Heart left ventricle (tissue), 16 donors: ENCODE measurements around the gene ITGA11. TPM values are rescaled to one million over a fixed set of nuclear protein-coding genes. Genes with fewer than 3 reads are reported as not detected.
A peak's percentile ranks its signal among the peaks of the same experiment; 100 is the strongest.

Experiments used
- ATAC-seq, 4 donors: fragments of 200-7000 bp; cut with Tn5 transposase; one replicate each; pipeline ENCODE4 v1.9.1; 2020 to 2022; ENCODE audit warnings: moderate library complexity in 4 of 4, mild to moderate bottlenecking in 3 of 4, moderate number of reproducible peaks in 1 of 4
- DNase-seq, 5 donors: peaks; one replicate each; pipeline ENCODE4 v3.0.0-alpha.2; 2020
- H3K27ac ChIP-seq, 12 donors: fragments of 200-600 bp; sonication (generic) in 4 of 12; one replicate each; pipeline versions ENCODE4 v1.5.0 to v1.8.0; 2016 to 2022; ENCODE audit warnings: mild to moderate bottlenecking in 2 of 12
- H3K27me3 ChIP-seq, 9 donors: fragments of 200-600 bp; sonication (generic) in 2 of 9; one replicate each; pipeline versions ENCODE4 v1.5.1 to v1.8.0; 2016 to 2022; ENCODE audit warnings: mild to moderate bottlenecking in 3 of 9
- H3K36me3 ChIP-seq, 9 donors: fragments of 200-600 bp; sonication (generic) in 2 of 9; one replicate each; pipeline versions ENCODE4 v1.5.0 to v1.8.0; 2018 to 2022; ENCODE audit warnings: mild to moderate bottlenecking in 2 of 9
- H3K4me1 ChIP-seq, 12 donors: fragments of 200-600 bp; sonication (generic) in 4 of 12; one replicate each; pipeline versions ENCODE4 v1.5.0 to v1.8.0; 2016 to 2022; ENCODE audit warnings: mild to moderate bottlenecking in 3 of 12
- H3K4me3 ChIP-seq, 12 donors: fragments of 200-600 bp; sonication (generic) in 4 of 12; one replicate each; pipeline versions ENCODE4 v1.5.0 to v1.8.0; 2017 to 2022; ENCODE audit warnings: mild to moderate bottlenecking in 9 of 12, moderate library complexity in 4 of 12
- H3K9me3 ChIP-seq, 12 donors: fragments of 200-600 bp; sonication (generic) in 4 of 12; one replicate each; pipeline versions ENCODE4 v1.5.0 to v1.8.0; 2016 to 2022; ENCODE audit warnings: mild to moderate bottlenecking in 1 of 12
- POLR2A ChIP-seq, 2 donors: fragments of 450-650 bp; IDR thresholded peaks; one replicate each; pipeline ENCODE4 v1.6.1; 2017; ENCODE audit warnings: antibody characterized with exemption in 2 of 2, mild to moderate bottlenecking in 2 of 2, moderate library complexity in 2 of 2
- WGBS, 4 donors: extraction: QIAGEN DNeasy Blood & Tissue Kit in 2 of 4; methylation state at CpG; one replicate each; pipeline versions ENCODE4 v1.1.5 to v1.1.7; 2013 to 2018; 5-methylcytosine and 5-hydroxymethylcytosine counted together
- intact Hi-C, 10 donors: fragments of 100-400 bp; cut with DNase I; formaldehyde crosslinking; loops; one replicate each; pipeline versions ENCODE4 v1.11.1 to v1.14.2; 2022
- polyA plus RNA-seq, 2 donors: library from polyadenylated mRNA; stranded (reverse); fragments of 200-250 nt; gene quantifications; one replicate each; pipeline ENCODE4 v1.2.3, GENCODE V29; 2013
- total RNA-seq, 9 donors: library from RNA; depleted of rRNA in 2 of 9; stranded (reverse); fragments of >200 nt in 2 of 9; fragmentation: NEBNext Ultra II Directional in 3 of 9; extraction: Animal tissue kit (Norgen Biotek cat#: 25700) in 3 of 9; gene quantifications; one replicate each; pipeline versions ENCODE4 v1.1.0 to v1.2.4, GENCODE V29; 2016 to 2023
- TF ChIP-seq, protein P1 (sequence below), 12 donors: fragments of 200-600 bp; sonication (generic) in 4 of 12; IDR thresholded peaks; one replicate each; pipeline versions ENCODE4 v1.5.0 to v1.8.0; 2018 to 2022; ENCODE audit warnings: antibody characterized with exemption in 12 of 12, mild to moderate bottlenecking in 5 of 12
- donor health status: ischemic (EF 13 %, LVEDD 7.1; RV severe dilation, severe dysfunction).
- donor health status: healthy with polysubstance abuse.
- donor health status: DM: no; HTN: yes; CAD: no.
- donor health status: DM: no; HTN: no; CAD: no.
- donor health status: ischemic (EF 25% LVEDD 6.9; RV normal size, moderate dysfunction).
- donor health status: ischemic (EF 25% LVEDD 5.7; RV mildly dilated, moderate dysfunction).
- donor health status: healthy.
- donor health status: DM: yes; HTN: yes; CAD: no.
- donor health status: ischemic (EF 35%, LVEDD 5.7; RV mildly dilated, moderate dysfunction).
- donor health status: nonischemic (EF 11% LVEDD 7.7; RV severe dilation, severe dysfunction).
- donor health status: DM: yes; HTN: yes; CAD: no.
- donor health status: PGD.
- donor health status: ischemic (EF 29% LVEDD 5.4; RV normal size, mild dysfunction).
- donor health status: nonischemic (EF 23%, LVEDD 6.1; RV moderate dilation, normal function).

ITGA11 gene
- total and polyA plus RNA-seq, 11 donors = 2.1 to 35.5 (median 12.1) TPM

DNA sequence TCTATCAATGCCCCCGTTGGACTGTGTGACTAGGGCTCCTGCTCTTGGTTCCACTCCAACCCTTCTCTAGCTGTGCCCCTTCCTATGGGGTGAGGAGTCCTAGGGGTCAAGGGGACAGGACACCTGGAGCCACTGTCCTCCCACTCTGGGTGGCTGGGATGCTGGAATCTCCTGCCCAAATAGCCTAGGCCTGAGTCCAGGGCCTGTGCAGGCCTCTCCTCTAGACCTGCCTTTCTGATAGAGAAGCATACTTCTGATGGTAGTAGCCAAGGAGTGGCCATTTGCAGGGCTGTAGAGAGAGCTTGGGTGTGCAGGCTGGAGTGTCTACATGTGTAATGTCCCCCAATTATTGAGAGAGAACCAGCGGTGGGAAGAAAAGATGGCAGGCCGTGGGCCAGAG, 54.2 kb downstream of the ITGA11 start:
- WGBS, 4 donors = 92 to 98% (median 96%) methylated on average over 3 of the region's 3 CpGs

DNA sequence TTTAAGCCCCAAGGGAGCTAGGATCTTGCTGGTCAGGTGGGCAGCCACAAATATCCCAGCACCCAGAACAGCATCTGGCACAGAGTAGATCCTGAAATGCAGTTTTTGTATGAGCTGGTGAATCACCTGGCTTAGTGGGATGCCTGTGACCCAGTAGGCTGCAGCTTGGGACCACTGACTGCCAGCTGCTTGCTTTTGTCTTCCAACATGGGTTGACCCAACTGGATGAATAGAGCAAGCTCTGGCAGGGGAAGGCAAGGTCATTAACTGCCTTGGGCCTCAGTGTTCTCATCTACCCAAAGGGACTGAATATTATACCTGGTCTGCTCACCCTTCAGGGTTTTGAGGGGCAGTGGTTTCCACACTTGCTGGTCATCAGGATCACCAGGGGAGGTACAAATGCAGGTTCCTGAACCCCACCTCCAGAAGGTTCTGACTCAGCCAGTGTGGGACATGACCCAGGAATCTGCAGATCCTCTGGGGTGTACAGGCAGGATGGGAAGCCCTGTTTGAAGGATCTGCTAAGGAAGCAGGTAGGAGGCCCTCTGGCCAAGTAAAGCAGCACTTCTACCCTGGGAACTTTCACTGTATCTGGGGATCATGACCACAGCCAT, 55.4 kb downstream of the ITGA11 start:
- Histone ChIP-seq H3K4me3 (no peak overlapping the region), H3K4me1 (peaks cover 0 to 12% (median 0%) of the 10 kb centered on the region in 12 donors), H3K27ac (no peak overlapping the region), H3K27me3 (no peaks in the 10 kb centered on the region), H3K9me3 (no peaks in the 10 kb centered on the region), H3K36me3 (no peaks in the 10 kb centered on the region)
- TF ChIP-seq, protein P1, sequence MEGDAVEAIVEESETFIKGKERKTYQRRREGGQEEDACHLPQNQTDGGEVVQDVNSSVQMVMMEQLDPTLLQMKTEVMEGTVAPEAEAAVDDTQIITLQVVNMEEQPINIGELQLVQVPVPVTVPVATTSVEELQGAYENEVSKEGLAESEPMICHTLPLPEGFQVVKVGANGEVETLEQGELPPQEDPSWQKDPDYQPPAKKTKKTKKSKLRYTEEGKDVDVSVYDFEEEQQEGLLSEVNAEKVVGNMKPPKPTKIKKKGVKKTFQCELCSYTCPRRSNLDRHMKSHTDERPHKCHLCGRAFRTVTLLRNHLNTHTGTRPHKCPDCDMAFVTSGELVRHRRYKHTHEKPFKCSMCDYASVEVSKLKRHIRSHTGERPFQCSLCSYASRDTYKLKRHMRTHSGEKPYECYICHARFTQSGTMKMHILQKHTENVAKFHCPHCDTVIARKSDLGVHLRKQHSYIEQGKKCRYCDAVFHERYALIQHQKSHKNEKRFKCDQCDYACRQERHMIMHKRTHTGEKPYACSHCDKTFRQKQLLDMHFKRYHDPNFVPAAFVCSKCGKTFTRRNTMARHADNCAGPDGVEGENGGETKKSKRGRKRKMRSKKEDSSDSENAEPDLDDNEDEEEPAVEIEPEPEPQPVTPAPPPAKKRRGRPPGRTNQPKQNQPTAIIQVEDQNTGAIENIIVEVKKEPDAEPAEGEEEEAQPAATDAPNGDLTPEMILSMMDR (IDR thresholded peaks at IDR 0.05) = no peak
- no peak for TF ChIP-seq POLR2A (IDR thresholded peaks at IDR 0.05)
- DNase-seq (peak in 2 of 5 donors; percentile 4 to 10), ATAC-seq (no peak)
- intact Hi-C loops = no loop called here

More for the DNA sequence above, 54.2 kb downstream of the ITGA11 start:
- intact Hi-C loops = no loop called here
- Histone ChIP-seq H3K27ac (no peak overlapping the region), H3K9me3 (no peaks in the 10 kb centered on the region), H3K27me3 (no peaks in the 10 kb centered on the region), H3K4me1 (peaks cover 0 to 6% (median 0%) of the 10 kb centered on the region in 12 donors), H3K4me3 (no peak overlapping the region), H3K36me3 (no peaks in the 10 kb centered on the region)
- TF ChIP-seq, protein P1 (IDR thresholded peaks at IDR 0.05) = no peak
- TF ChIP-seq POLR2A (IDR thresholded peaks at IDR 0.05) = no peak
- ATAC-seq = no peak
- DNase-seq = peak in 2 of 5 donors; percentile 3 to 14

DNA sequence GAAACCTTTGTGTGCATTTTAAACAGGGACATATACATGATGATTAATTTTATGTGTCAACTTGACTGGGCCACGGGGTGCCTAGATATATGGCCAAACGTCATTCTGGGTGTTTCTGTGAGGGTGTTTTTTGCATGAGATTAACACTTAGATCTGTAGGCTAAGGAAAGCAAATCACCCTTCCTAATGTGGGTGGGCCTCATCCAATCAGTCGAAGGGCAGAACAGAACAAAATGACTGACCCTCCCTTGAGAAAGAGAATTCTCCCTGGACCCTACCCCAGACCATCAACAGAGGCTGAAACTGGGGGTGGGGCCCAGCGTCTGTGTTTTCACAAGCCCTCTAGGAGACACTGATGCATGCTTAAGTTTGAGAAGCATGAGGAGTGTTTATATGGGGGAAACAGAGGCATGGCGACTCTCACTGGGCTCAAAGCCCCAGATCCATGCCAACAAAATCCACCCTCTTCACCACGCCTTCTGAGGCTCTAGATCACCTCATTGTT, 56.2 kb downstream of the ITGA11 start:
- Histone ChIP-seq H3K27ac (no peak overlapping the region), H3K36me3 (no peaks in the 10 kb centered on the region), H3K9me3 (no peaks in the 10 kb centered on the region), H3K4me3 (no peak overlapping the region), H3K27me3 (no peaks in the 10 kb centered on the region), H3K4me1 (peaks cover 0 to 20% (median 2%) of the 10 kb centered on the region in 12 donors)
- intact Hi-C loops = loop anchor here in 1 of 10 donors (2.0 kb wide), 1 partner anchor 41 kb away; no protein-coding TSS in a partner anchor
- TF ChIP-seq, protein P1 (IDR thresholded peaks at IDR 0.05) = no peak
- no peak for TF ChIP-seq POLR2A (IDR thresholded peaks at IDR 0.05)
- WGBS, 4 donors = 94 to 97% (median 96%) methylated on average over 6 of the region's 6 CpGs
- DNase-seq (peak in 1 of 5 donors; percentile 1), ATAC-seq (no peak)

DNA sequence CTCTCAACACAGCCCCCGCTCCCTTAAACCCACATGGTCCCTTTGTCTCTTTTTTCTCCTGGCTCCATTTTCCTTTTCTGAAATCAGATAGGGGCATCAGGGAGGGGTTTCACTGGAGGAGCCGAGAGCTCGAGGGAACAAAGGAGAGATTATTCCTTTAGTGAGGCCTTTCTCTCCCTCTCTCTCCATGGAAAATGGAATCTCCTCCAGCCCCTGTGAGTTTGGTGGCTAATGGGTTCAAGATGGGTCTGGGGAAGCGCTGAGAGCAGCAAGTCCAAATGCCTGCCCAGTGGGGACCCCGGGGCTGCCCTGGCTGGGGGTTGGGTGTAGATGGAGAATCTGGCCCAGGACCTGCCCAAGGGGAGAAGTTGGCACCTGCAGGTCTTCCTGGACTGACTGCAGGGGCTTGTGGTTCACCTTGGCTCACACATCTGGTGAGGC, 56.8 kb downstream of the ITGA11 start:
- ATAC-seq (no peak), DNase-seq (peak in 1 of 5 donors; percentile 11)
- H3K4me1 ChIP-seq = peaks cover 0 to 23% (median 3%) of the 10 kb centered on the region in 12 donors
- intact Hi-C loops = loop anchor here in 1 of 10 donors (2.0 kb wide), 1 partner anchor 40 kb away; no protein-coding TSS in a partner anchor
- 92 to 97% (median 94%) methylated on average over 5 of the region's 5 CpGs for WGBS, 4 donors
- H3K9me3 ChIP-seq = no peaks in the 10 kb centered on the region
- no peaks in the 10 kb centered on the region for H3K27me3 ChIP-seq
- TF ChIP-seq, protein P1 (IDR thresholded peaks at IDR 0.05) = no peak
- TF ChIP-seq POLR2A (IDR thresholded peaks at IDR 0.05) = no peak
- no peaks in the 10 kb centered on the region for H3K36me3 ChIP-seq
- H3K27ac ChIP-seq = no peak overlapping the region
- H3K4me3 ChIP-seq = no peak overlapping the region
